ENCODE results near the gene DNAJC10.

Gene DNAJC10

GRCh38 chr2:182784777-182785176 lies 68.7 kb downstream of the DNAJC10 start:
- DNase-seq (ENCODE audit: low read depth in 2 of 2), result no peak

- no peak for DNase-seq (ENCODE audit: low read depth in 2 of 2)
Observed at GRCh38 chr2:182792441-182792840, 76.4 kb downstream of the DNAJC10 start.

- DNase-seq (ENCODE audit: low read depth in 2 of 2), result no peak
Observed at GRCh38 chr2:182798736-182799135, 82.7 kb downstream of the DNAJC10 start.

- no peak for DNase-seq (ENCODE audit: low read depth in 2 of 2)
Observed at GRCh38 chr2:182804128-182804527, 88.1 kb downstream of the DNAJC10 start.

- DNase-seq (ENCODE audit: low read depth in 2 of 2), result no peak
Observed at GRCh38 chr2:182807319-182807718, 91.3 kb downstream of the DNAJC10 start.

- no peak for DNase-seq (ENCODE audit: low read depth in 2 of 2)
Observed at GRCh38 chr2:182810087-182810486, 94.0 kb downstream of the DNAJC10 start.

GRCh38 chr2:182814380-182814779 lies 98.3 kb downstream of the DNAJC10 start:
- DNase-seq (ENCODE audit: low read depth in 2 of 2), result no peak

- no peak for DNase-seq (ENCODE audit: low read depth in 2 of 2)
Observed at GRCh38 chr2:182814804-182815203, 98.7 kb downstream of the DNAJC10 start.

GRCh38 chr2:182816866-182817265 lies 100.8 kb downstream of the DNAJC10 start:
- DNase-seq (ENCODE audit: low read depth in 2 of 2), result no peak

- DNase-seq (ENCODE audit: low read depth in 2 of 2), result no peak
Observed at GRCh38 chr2:182817558-182817957, 101.5 kb downstream of the DNAJC10 start.

- no peak for DNase-seq (ENCODE audit: low read depth in 2 of 2)
Observed at GRCh38 chr2:182818501-182818900, 102.4 kb downstream of the DNAJC10 start.

GRCh38 chr2:182818925-182819324 lies 102.9 kb downstream of the DNAJC10 start:
- DNase-seq (ENCODE audit: low read depth in 2 of 2), result no peak

GRCh38 chr2:182819412-182819811 lies 103.4 kb downstream of the DNAJC10 start:
- no peak for DNase-seq (ENCODE audit: low read depth in 2 of 2)

GRCh38 chr2:182821182-182821581 lies 105.1 kb downstream of the DNAJC10 start:
- DNase-seq (ENCODE audit: low read depth in 2 of 2), result no peak

GRCh38 chr2:182822733-182823132 lies 106.7 kb downstream of the DNAJC10 start:
- DNase-seq (ENCODE audit: low read depth in 2 of 2), result no peak

- no peak for DNase-seq (ENCODE audit: low read depth in 2 of 2)
Observed at GRCh38 chr2:182824056-182824766, 108.2 kb downstream of the DNAJC10 start.

GRCh38 chr2:182824767-182825158 lies 108.7 kb downstream of the DNAJC10 start:
- no peak for DNase-seq (ENCODE audit: low read depth in 2 of 2)

GRCh38 chr2:182826064-182826463 lies 110.0 kb downstream of the DNAJC10 start:
- no peak for DNase-seq (ENCODE audit: low read depth in 2 of 2)

GRCh38 chr2:182826496-182826895 lies 110.4 kb downstream of the DNAJC10 start:
- no peak for DNase-seq (ENCODE audit: low read depth in 2 of 2)

GRCh38 chr2:182827182-182827879 lies 111.3 kb downstream of the DNAJC10 start:
- no peak for DNase-seq (ENCODE audit: low read depth in 2 of 2)

- DNase-seq (ENCODE audit: low read depth in 2 of 2), result no peak
Observed at GRCh38 chr2:182831101-182831500, 115.0 kb downstream of the DNAJC10 start.

- no peak for DNase-seq (ENCODE audit: low read depth in 2 of 2)
Observed at GRCh38 chr2:182831921-182832320, 115.9 kb downstream of the DNAJC10 start.

GRCh38 chr2:182833084-182833854 lies 117.2 kb downstream of the DNAJC10 start:
- DNase-seq (ENCODE audit: low read depth in 2 of 2), result no peak
